Measurements from ENCODE around the gene PCDHGC4. TPM values are rescaled to one million over a fixed set of nuclear protein-coding genes. Genes with fewer than 3 reads are reported as not detected.
A peak's percentile ranks its signal among the peaks of the same experiment; 100 is the strongest.

PCDHGC4 gene
- 0.69 and 0.83 TPM in 2 replicates for total RNA-seq (2014; rRNA removed)
- polyA plus RNA-seq (2012): 0.32 TPM

DNA sequence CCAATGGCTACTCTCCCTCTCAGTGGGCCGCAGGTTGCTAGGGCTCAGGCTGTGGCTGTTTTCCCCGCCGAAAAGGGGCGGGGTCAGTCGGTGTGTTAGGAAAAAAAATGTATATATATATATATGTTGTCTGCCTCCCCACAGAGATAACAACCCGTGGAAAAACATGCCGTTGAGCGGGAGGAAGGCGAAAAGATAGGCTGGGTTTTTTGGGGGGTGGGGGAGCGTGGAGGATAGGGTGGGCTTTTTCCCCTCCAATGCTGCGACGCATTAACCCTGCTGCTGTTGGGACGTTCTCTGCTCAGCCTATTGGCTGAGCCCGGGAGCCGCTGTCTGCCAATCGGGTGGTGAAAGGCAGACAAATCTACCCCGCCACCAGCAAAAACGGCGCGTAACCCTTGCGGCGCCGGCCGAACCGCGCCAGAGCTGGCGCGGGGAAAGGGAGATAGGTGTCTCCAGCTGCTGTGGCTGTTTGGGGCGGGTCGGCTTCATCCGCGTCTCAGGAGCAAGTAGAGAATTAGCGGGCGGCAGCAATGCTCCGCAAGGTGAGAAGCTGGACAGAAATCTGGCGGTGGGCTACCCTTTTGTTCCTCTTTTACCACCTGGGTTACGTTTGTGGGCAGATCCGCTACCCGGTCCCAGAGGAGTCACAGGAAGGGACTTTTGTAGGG is at the start of gene PCDHGC4:
TSS of gene PCDHGC4 (plus strand) at position 390 of the 671 bp plus-strand sequence. CDS start at position 534, 144 bp downstream.
- no peak for DNase-seq (ENCODE audit: low read depth)

DNA sequence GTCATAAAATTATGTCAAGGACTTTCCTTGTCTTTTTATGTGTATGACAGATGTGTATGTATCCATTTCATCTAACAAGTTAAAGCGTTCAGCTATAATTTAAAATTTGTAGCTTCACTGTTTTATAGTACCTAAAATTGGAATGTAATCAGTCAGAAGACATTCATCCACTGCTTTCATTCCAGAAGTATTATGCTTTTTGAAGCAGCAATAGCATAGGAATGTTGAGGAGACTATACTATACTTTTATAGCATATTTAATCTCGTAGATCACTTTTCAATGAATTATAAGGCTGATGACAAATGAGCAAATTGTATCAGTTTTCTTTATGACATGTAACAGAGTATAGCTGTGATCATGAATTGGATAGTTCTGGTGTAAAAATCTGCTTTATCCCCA is 47.6 kb upstream of the PCDHGC4 start:
- DNase-seq (ENCODE audit: low read depth): no peak

DNA sequence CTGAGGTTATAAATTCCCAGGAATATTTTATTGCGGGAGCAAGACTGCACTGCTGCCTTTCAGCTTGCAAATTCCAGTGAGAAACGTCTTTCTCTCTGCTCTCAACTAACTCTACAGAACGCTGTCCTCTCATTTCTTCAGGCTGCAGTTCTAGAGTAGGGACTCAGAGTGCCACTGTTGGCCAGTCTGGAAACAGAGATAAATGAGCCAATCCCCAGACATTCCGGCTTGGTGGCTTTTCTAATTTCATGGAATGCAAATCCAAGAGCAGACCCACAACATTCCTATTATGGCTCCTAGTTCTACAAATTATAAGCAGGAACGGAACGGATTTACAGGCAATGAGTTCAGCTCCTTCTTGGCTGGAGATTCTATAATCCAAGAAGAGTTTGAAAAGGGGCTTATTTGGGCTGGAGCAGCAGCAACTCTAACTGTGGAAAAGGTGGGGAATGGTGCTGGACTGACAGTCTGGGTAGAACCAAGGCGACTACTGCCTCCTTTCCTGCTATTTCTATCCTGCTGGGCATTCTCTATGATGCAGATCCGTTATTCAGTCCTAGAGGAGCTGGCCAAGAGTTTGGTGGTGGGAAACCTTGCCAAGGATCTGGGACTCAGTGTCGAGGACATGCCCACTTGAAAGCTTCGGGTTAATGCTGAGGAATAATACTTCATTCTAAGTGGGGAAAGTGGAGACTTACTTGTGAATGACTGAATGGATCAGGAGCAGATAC is 45.3 kb upstream of the PCDHGC4 start:
- no peak for DNase-seq (ENCODE audit: low read depth)

DNA sequence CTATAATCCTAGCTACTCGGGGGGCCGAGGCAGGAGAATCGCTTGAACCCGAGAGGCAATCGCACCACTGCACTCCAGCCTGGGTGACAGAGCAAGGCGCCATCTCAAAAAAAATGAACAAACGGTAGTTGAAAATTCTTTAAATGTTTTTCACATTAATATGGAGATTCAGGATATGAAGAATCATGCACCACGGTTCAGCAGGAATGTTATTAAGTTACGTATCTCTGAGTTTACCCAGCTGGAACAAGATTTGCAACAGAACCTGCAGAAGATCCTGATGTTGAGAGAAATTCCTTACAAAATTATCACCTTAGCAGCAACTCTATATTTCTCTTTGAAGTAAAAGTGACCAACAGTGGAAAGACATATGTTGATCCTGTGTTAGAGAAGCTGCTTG is 44.5 kb upstream of the PCDHGC4 start:
- no peak for DNase-seq (ENCODE audit: low read depth)

DNA sequence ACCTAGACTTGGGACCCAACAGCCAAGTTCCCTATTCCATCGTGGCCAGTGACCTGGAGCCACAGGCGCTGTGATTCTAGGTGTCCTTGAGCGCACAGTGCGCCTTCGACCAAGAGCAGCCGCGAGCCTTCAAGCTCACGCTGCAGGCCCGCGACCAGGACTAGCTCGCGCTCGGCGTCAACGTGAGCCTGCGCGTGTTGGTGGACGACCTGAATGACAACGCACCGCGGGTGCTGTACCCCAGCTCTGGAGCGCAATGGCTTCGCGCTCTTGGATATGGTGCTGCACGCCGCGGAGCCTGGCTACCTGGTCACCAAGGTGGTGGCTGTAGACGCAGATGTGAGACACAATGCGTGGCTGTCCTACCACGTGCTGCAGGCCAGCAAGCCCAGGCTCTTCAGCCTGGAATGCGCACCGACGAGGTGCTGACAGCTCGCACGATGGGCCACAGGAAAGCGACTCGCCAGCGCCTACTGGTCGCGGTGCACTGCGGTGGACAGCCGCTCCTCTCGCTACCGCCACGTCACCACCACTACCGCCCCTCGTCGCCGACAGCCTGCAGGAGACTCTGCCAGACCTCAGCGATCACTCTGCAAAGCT is 43.2 kb upstream of the PCDHGC4 start:
- no peak for DNase-seq (ENCODE audit: low read depth)

DNA sequence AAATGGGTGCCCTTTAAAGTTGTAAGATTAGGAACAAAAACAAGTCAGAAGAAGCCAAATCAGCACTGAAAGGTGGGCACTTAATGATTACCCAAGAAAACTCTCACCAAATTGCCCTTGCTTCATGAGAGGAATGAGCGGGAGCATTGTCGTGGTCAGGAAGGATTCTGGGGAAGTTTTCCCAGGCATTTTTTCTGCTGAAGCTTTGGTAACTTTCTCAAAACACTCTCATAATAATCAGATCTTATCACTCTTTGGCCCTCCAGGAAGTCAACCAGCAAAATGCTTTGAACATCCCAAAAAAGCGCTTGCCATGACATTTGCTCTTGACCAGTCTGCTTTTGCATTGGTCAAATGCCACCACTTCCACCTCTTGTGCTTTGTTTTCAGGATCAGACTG is 19.5 kb upstream of the PCDHGC4 start:
- DNase-seq (ENCODE audit: low read depth): no peak

DNA sequence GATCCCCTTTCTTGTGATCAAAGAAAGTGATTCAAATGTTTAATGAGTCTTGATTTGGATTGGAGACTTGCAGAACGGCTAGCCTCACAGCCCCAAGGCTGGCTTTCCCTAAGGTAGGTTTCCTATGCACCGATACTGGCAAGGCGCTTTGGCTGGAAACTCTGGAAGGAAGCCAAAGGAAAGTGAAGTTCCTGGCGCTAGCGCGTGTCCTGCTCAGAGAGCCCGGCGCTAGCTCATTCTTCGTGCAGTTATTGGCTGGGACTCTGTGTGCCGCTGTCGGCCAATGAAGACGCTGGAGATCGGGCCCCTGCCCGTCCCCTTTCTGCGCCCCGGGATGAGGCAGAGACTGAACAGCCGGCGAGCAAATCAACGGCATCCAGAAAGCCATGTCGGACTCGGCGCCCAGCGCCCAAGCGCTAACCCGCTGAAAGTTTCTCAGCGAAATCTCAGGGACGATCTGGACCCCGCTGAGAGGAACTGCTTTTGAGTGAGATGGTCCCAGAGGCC is 9.2 kb upstream of the PCDHGC4 start, which contains the start of gene PCDHGC3:
TSS of gene PCDHGC3 (plus strand) at position 342 of the 507 bp plus-strand sequence. CDS start at position 493, 151 bp downstream.
- DNase-seq (ENCODE audit: low read depth): peak; percentile 96

DNA sequence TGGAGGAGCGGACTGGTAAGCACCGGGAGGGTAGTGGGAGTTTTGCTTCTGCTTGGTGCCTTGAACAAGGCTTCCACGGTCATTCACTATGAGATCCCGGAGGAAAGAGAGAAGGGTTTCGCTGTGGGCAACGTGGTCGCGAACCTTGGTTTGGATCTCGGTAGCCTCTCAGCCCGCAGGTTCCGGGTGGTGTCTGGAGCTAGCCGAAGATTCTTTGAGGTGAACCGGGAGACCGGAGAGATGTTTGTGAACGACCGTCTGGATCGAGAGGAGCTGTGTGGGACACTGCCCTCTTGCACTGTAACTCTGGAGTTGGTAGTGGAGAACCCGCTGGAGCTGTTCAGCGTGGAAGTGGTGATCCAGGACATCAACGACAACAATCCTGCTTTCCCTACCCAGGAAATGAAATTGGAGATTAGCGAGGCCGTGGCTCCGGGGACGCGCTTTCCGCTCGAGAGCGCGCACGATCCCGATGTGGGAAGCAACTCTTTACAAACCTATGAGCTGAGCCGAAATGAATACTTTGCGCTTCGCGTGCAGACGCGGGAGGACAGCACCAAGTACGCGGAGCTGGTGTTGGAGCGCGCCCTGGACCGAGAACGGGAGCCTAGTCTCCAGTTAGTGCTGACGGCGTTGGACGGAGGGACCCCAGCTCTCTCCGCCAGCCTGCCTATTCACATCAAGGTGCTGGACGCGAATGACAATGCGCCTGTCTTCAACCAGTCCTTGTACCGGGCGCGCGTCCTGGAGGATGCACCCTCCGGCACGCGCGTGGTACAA is 8.5 kb upstream of the PCDHGC4 start:
- peak; percentile 84 for DNase-seq (ENCODE audit: low read depth)

DNA sequence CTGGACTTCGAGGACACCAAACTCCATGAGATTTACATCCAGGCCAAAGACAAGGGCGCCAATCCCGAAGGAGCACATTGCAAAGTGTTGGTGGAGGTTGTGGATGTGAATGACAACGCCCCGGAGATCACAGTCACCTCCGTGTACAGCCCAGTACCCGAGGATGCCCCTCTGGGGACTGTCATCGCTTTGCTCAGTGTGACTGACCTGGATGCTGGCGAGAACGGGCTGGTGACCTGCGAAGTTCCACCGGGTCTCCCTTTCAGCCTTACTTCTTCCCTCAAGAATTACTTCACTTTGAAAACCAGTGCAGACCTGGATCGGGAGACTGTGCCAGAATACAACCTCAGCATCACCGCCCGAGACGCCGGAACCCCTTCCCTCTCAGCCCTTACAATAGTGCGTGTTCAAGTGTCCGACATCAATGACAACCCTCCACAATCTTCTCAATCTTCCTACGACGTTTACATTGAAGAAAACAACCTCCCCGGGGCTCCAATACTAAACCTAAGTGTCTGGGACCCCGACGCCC is 7.7 kb upstream of the PCDHGC4 start:
- no peak for DNase-seq (ENCODE audit: low read depth)

DNA sequence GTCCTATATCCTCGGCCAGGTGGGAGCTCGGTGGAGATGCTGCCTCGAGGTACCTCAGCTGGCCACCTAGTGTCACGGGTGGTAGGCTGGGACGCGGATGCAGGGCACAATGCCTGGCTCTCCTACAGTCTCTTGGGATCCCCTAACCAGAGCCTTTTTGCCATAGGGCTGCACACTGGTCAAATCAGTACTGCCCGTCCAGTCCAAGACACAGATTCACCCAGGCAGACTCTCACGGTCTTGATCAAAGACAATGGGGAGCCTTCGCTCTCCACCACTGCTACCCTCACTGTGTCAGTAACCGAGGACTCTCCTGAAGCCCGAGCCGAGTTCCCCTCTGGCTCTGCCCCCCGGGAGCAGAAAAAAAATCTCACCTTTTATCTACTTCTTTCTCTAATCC is 7.0 kb upstream of the PCDHGC4 start:
- no peak for DNase-seq (ENCODE audit: low read depth)

DNA sequence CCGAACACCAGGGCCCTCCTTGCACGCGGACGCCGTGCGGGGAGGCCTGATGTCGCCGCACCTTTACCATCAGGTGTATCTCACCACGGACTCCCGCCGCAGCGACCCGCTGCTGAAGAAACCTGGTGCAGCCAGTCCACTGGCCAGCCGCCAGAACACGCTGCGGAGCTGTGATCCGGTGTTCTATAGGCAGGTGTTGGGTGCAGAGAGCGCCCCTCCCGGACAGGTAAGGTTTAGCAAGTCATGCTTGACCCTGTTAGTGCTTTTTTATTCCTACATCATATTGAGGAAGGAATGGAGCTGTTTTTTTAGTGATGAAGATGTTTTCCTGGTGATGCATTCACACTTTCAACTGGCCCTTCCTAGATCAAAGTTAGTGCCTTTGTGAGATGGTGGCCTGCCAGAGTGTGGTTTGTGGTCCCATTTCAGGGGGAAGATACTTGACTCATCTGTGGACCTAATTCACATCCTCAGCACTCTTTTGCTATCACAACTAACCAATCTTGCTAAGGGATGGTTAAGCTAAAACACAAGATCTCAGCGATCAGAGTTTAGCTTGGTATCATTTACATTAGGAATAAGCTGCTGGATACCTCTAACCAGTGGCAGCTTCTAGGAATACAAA is 6.4 kb upstream of the PCDHGC4 start:
- DNase-seq (ENCODE audit: low read depth): peak; percentile 54

DNA sequence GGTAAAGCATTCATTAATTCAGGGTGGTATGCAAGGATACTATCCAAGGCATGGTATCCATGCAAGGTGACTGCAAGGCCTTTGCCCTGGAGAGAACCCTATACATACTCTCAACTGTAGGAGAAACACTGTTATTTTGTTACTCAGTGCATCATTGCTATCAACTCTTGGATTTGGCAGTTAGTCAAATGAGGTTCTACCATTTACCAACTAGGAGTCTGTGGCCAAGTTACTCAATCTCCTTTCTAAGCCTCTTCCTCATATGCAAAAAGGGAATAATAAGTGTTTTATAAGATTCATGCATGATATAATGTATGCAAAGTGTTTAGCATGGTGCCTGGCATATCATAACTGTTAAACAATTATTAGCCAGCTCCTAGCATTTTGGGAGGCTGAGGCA is 5.1 kb upstream of the PCDHGC4 start:
- DNase-seq (ENCODE audit: low read depth): no peak

DNA sequence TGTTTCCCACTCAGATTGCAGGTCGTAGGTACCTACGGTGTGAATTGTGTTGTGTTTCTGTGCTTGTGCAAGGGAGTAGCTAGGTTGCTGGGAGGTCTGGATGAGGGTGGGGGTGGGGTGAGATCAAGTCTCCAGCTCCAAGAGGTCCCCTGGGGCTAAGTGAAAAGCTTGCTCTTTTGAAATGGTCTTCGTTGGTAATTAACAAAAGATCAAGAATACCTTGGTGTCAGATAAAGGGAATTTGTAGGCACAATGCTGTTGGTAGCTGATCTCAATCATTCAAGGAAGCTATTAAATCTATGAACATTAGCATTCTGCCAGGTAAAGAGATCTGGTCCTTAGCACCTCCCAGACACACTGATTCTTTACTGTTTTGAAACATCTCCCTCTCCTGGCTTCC is 928 bp upstream of the PCDHGC4 start:
- no peak for DNase-seq (ENCODE audit: low read depth)

DNA sequence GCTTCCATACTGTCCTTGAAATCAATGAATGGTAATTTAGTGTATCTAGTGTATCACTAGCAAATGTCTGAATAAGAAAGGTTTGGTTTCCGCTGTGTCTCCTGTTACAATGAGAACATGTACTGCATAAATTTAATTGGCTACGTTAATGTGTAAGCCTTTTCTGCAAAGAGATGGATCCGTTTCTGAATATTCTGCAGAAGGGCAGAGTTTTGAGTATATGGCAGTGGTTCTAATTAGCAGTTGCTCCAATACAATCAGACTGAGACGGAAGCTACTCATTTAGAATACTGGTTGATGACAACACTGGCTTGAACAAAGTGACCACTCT is 555 bp upstream of the PCDHGC4 start:
- no peak for DNase-seq (ENCODE audit: low read depth)

DNA sequence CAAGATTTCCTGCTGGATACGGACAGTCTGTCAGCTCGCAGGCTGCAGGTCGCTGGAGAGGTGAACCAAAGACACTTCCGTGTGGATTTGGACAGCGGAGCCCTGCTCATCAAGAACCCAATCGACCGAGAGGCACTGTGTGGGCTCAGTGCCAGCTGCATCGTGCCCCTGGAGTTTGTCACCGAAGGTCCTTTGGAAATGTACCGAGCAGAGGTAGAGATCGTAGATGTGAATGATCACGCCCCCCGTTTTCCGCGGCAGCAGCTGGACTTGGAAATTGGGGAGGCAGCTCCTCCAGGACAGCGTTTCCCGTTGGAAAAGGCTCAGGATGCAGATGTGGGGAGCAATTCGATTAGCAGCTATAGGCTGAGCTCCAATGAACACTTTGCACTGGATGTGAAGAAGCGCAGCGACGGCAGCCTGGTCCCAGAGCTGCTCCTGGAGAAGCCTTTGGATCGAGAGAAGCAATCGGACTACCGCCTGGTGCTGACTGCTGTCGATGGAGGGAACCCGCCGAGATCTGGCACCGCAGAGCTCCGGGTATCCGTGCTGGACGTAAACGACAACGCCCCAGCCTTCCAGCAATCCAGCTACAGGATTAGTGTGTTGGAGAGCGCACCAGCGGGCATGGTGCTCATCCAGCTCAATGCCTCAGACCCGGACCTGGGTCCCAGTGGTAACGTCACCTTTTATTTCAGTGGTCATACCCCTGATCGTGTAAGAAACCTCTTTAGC is 658 bp downstream of the PCDHGC4 start:
- DNase-seq (ENCODE audit: low read depth): no peak

DNA sequence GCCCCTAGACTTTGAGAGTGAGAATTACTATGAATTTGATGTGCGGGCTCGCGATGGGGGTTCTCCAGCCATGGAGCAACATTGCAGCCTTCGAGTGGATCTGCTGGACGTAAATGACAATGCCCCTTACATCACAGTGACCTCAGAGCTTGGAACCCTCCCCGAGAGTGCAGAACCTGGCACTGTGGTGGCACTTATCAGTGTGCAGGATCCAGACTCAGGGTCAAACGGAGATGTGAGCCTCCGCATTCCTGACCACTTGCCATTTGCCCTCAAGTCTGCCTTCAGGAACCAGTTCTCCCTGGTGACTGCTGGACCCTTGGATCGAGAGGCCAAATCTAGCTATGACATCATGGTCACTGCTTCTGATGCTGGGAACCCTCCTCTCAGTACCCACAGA is 1.3 kb downstream of the PCDHGC4 start:
- DNase-seq (ENCODE audit: low read depth): no peak

DNA sequence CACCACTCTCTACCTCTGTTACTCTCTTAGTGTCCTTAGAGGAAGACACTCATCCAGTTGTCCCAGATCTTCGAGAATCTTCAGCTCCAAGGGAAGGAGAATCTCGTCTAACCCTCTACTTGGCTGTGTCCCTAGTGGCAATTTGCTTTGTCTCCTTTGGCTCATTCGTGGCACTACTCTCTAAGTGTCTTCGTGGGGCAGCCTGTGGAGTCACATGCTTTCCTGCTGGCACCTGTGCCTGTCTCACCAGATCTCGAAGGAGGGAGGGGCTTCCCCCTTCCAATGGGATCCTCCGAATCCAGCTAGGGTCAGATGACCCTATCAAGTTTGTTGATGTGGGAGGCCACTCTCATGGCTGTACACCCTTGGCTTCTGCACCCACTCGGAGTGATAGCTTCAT is 2.3 kb downstream of the PCDHGC4 start:
- DNase-seq (ENCODE audit: low read depth): no peak

DNA sequence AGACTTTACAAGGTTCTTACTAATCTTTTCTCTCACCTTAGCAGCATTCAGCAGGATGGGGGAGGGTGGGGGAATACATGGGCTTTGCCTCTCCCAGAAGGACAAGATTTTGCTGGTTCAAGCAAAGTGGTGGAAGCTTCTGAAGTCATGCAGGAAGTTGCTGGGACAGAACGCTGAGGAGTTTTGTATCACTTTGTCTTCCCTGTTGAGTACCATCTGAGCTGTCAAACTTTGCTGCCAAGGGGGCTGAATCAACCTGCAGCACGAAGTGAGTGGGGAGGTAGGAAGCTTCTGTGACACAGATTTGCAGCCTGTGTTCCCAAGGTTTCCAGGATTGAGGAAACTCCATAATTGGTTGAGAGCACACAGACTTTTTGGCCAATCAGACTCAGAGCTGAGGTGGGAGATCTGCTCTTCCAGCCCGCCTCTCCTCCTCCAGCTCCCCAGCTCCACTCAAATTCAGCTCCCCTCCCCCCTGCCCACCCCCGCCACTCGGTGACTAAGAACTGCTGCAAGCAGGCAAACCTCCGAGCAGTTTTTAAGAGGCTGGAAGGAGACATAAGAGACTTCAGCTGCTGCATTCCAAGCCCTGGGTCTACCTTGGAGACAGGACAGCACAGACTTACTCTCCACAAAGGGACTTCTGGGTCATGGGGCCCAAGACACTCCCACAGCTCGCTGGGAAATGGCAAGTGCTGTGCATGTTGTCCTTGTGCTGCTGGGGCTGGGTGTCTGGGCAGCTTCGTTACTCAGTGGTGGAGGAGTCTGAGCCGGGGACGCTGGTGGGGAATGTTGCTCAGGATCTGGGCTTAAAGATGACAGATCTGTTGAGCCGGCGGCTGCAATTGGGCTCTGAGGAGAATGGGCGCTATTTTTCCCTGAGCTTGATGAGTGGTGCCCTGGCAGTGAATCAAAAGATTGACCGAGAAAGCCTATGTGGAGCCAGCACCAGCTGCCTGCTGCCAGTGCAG is 4.0 kb downstream of the PCDHGC4 start, which contains the start of gene PCDHGC5:
TSS of gene PCDHGC5 (plus strand) at position 491 of the 971 bp plus-strand sequence. CDS start at position 651, 160 bp downstream.
- DNase-seq (ENCODE audit: low read depth): peak; percentile 78

DNA sequence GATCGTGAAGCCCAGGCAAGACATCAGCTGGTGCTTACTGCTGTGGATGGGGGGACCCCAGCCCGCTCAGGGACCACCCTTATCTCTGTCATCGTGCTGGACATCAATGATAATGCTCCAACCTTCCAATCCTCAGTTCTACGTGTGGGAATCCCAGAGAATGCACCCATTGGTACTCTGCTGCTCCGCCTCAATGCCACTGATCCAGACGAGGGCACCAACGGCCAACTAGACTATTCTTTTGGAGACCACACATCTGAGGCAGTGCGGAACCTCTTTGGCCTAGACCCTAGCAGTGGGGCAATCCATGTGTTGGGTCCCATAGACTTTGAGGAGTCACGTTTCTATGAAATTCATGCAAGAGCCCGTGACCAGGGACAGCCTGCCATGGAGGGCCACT is 5.0 kb downstream of the PCDHGC4 start:
- DNase-seq (ENCODE audit: low read depth): no peak
